ENCODE results near the gene OTOP2. TPM values are rescaled to one million over a fixed set of nuclear protein-coding genes. Genes with fewer than 3 reads are reported as not detected.

OTOP2 gene
- total and polyA plus RNA-seq, 8 donors = 0.15 to 3.2 TPM; not detected in 6

- WGBS, 5 donors = 45 to 54% (median 51%) methylated on average over 13 of the region's 13 CpGs
- TF ChIP-seq POLR2A (IDR thresholded peaks at IDR 0.05) (no peak), CTCF (IDR thresholded peaks at IDR 0.05) (no peak), POLR2AphosphoS5 (IDR thresholded peaks at IDR 0.05) (no peak), EP300 (IDR thresholded peaks at IDR 0.05) (no peak)
- Histone ChIP-seq H3K36me3 (no peaks in the 10 kb centered on the region), H3K27me3 (peaks cover 0 to 69% (median 12%) of the 10 kb centered on the region in 3 donors), H3K27ac (no peak overlapping the region), H3K4me3 (no peak overlapping the region), H3K4me1 (no peaks in the 10 kb centered on the region), H3K9me3 (no peaks in the 10 kb centered on the region)
- intact Hi-C loops (cut with DNase I; ENCODE audit: low total_unique reads) = no loop called here
- peak in 1 of 2 donors; percentile 58 for DNase-seq
These were observed 19.9 kb downstream of the OTOP2 start for GRCh38 chr17:74943808-74944522.

GRCh38 chr17:74945543-74945942, 21.5 kb downstream of the OTOP2 start:
- Histone ChIP-seq H3K27ac (no peak overlapping the region), H3K4me1 (no peaks in the 10 kb centered on the region), H3K4me3 (no peak overlapping the region), H3K27me3 (peaks cover 0 to 63% (median 6%) of the 10 kb centered on the region in 3 donors), H3K9me3 (no peaks in the 10 kb centered on the region), H3K36me3 (peaks cover 0 to under 1% (median under 1%) of the 10 kb centered on the region in 4 donors)
- TF ChIP-seq CTCF (IDR thresholded peaks at IDR 0.05) (no peak), EP300 (IDR thresholded peaks at IDR 0.05) (no peak), POLR2AphosphoS5 (IDR thresholded peaks at IDR 0.05) (no peak), POLR2A (IDR thresholded peaks at IDR 0.05) (no peak)
- no peak for DNase-seq
- intact Hi-C loops (cut with DNase I; ENCODE audit: low total_unique reads) = no loop called here
- WGBS, 5 donors = 31 to 41% (median 34%) methylated on average over 6 of the region's 6 CpGs

- Histone ChIP-seq H3K4me3 (no peak overlapping the region), H3K4me1 (no peaks in the 10 kb centered on the region), H3K36me3 (peaks cover 1 to 12% (median 10%) of the 10 kb centered on the region in 4 donors), H3K9me3 (no peaks in the 10 kb centered on the region), H3K27me3 (peaks cover 0 to 62% (median 1%) of the 10 kb centered on the region in 3 donors), H3K27ac (no peak overlapping the region)
- intact Hi-C loops (cut with DNase I; ENCODE audit: low total_unique reads) = no loop called here
- TF ChIP-seq POLR2A (IDR thresholded peaks at IDR 0.05) = no peak
- TF ChIP-seq CTCF (IDR thresholded peaks at IDR 0.05) = no peak
- TF ChIP-seq EP300 (IDR thresholded peaks at IDR 0.05) = no peak
- no peak for TF ChIP-seq POLR2AphosphoS5 (IDR thresholded peaks at IDR 0.05)
- WGBS, 5 donors = 80 to 93% (median 86%) methylated on average over 7 to 14 of the region's 14 CpGs
- no peak for DNase-seq
These were observed 22.6 kb downstream of the OTOP2 start for GRCh38 chr17:74946641-74947040.

- Histone ChIP-seq H3K9me3 (no peaks in the 10 kb centered on the region), H3K4me3 (no peak overlapping the region), H3K36me3 (peaks cover 5 to 17% (median 14%) of the 10 kb centered on the region in 4 donors), H3K27me3 (peaks cover 0 to 62% (median 0%) of the 10 kb centered on the region in 3 donors), H3K4me1 (no peaks in the 10 kb centered on the region), H3K27ac (no peak overlapping the region)
- no peak for TF ChIP-seq CTCF (IDR thresholded peaks at IDR 0.05)
- no peak for TF ChIP-seq EP300 (IDR thresholded peaks at IDR 0.05)
- TF ChIP-seq POLR2AphosphoS5 (IDR thresholded peaks at IDR 0.05) = no peak
- TF ChIP-seq POLR2A (IDR thresholded peaks at IDR 0.05) = no peak
- DNase-seq = no peak
- WGBS, 5 donors = 89 to 97% (median 93%) methylated on average over 16 to 17 of the region's 17 CpGs
- intact Hi-C loops (cut with DNase I; ENCODE audit: low total_unique reads) = no loop called here
These were observed 23.1 kb downstream of the OTOP2 start for GRCh38 chr17:74947041-74947754.
